ENCODE results near the gene SLC16A14.

DNA sequence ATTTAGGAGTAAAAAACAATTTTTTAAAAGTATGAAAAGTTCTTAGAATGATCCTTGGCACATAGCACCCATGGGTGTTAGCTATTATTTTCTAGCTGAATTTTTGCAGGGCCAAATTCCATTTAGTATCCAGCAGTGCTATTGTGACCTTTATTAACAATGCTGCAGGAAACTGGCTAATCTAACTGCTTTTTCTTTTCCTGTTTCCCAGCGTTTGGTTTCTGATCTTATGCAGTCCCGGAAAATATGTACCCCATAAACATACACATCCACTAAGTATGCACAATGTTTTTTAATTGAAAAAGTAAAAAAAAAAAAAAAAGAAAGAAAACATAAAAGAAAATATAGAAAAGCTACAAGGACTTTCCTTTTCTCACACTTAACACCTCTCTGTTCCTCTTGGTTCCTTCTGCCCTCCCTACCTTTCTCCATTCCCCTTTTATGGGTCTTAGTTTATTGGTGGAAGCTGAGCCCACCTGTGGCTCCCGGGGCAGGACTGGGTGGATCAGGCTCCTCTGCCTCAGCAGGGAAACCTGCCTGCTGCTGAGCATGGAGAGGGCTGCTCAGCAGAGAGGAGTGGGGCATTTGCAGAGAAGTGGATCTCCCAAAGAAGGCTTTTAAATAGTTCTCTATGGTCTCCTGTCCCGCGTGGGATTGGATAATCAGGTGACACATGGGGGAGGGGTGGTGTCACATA is 9.3 kb upstream of the SLC16A14 start:
- TF ChIP-seq ZFP3 (CRISPR knock-in tag; IDR thresholded peaks at IDR 0.05) (no peak), CREB5 (CRISPR knock-in tag; IDR thresholded peaks at IDR 0.05; ENCODE audit: low read depth) (no peak), ARNTL (CRISPR knock-in tag; IDR thresholded peaks at IDR 0.05; ENCODE audit: borderline replicate concordance, low read depth) (no peak), RARB (CRISPR knock-in tag; IDR thresholded peaks at IDR 0.05) (no peak)
- TF ChIP-seq, protein P1, sequence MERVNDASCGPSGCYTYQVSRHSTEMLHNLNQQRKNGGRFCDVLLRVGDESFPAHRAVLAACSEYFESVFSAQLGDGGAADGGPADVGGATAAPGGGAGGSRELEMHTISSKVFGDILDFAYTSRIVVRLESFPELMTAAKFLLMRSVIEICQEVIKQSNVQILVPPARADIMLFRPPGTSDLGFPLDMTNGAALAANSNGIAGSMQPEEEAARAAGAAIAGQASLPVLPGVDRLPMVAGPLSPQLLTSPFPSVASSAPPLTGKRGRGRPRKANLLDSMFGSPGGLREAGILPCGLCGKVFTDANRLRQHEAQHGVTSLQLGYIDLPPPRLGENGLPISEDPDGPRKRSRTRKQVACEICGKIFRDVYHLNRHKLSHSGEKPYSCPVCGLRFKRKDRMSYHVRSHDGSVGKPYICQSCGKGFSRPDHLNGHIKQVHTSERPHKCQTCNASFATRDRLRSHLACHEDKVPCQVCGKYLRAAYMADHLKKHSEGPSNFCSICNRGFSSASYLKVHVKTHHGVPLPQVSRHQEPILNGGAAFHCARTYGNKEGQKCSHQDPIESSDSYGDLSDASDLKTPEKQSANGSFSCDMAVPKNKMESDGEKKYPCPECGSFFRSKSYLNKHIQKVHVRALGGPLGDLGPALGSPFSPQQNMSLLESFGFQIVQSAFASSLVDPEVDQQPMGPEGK (CRISPR knock-in tag; IDR thresholded peaks at IDR 0.05; ENCODE audit: borderline replicate concordance), result no peak
